OCI-LY1 (cell line): Measurements from ENCODE around the gene SSPN.

ENCODE experiments used
- H2AFZ ChIP-seq: fragments of 200-600 bp; sonication (generic), shearing (Covaris generic); 2 replicates; pipeline ENCODE4 v1.6.0; 2014; ENCODE audit warnings: antibody characterized with exemption, mild to moderate bottlenecking, low read length
- H3F3A ChIP-seq: fragments of 200-600 bp; sonication (generic), shearing (Covaris generic); 2 replicates; pipeline ENCODE4 v1.6.0; 2014; ENCODE audit warnings: mild to moderate bottlenecking, antibody characterized with exemption, low read length, moderate library complexity; ENCODE audit not compliant: insufficient read depth
- H3K27ac ChIP-seq: fragments of 200-600 bp; sonication (generic); 2 replicates; pipeline ENCODE4 v1.5.1; 2014; ENCODE audit warnings: low read length, mixed run types, mild to moderate bottlenecking, low read depth; ENCODE audit not compliant: poor library complexity, severe bottlenecking
- H3K27me3 ChIP-seq: fragments of 200-600 bp; sonication (generic); 2 replicates; pipeline ENCODE4 v1.6.0; 2014; ENCODE audit warnings: antibody characterized with exemption, mild to moderate bottlenecking, low read length, moderate library complexity; ENCODE audit not compliant: insufficient read depth
- H3K36me3 ChIP-seq: fragments of 200-600 bp; sonication (generic); 2 replicates; pipeline ENCODE4 v1.6.1; 2014; ENCODE audit warnings: mild to moderate bottlenecking, antibody characterized with exemption, low read length, moderate library complexity, mixed read lengths; ENCODE audit not compliant: insufficient read depth
- H3K4me1 ChIP-seq: fragments of 200-600 bp; sonication (generic); 2 replicates; pipeline ENCODE4 v1.5.1; 2014; ENCODE audit warnings: mild to moderate bottlenecking, low read length, moderate library complexity; ENCODE audit not compliant: insufficient read depth, severe bottlenecking
- H3K4me2 ChIP-seq: fragments of 200-600 bp; sonication (generic), shearing (Covaris generic); 2 replicates; pipeline ENCODE4 v1.6.1; 2014; ENCODE audit warnings: low read length
- H3K4me3 ChIP-seq: fragments of 200-600 bp; sonication (generic); 2 replicates; pipeline ENCODE4 v1.5.1; 2014; ENCODE audit warnings: low read length, low read depth, mild to moderate bottlenecking, mixed read lengths; ENCODE audit not compliant: poor library complexity, severe bottlenecking
- H3K79me2 ChIP-seq: fragments of 200-600 bp; shearing (Covaris generic); 2 replicates; pipeline ENCODE4 v1.6.1; 2016; ENCODE audit warnings: mixed run types, low read length, mixed read lengths; ENCODE audit not compliant: insufficient read depth
- H3K9ac ChIP-seq: fragments of 200-600 bp; sonication (generic), shearing (Covaris generic); 2 replicates; pipeline ENCODE4 v1.6.1; 2014; ENCODE audit warnings: mild to moderate bottlenecking, low read length, mixed read lengths
- H3K9me2 ChIP-seq: fragments of 200-600 bp; sonication (generic), shearing (Covaris generic); 2 replicates; pipeline ENCODE4 v1.6.1; 2014; ENCODE audit warnings: low read depth, mild to moderate bottlenecking, low read length, mixed read lengths
- H3K9me3 ChIP-seq: fragments of 200-600 bp; shearing (Covaris generic); 2 replicates; pipeline ENCODE4 v1.6.1; 2014; ENCODE audit warnings: low read length, mixed read lengths
- H4K20me1 ChIP-seq: fragments of 200-600 bp; sonication (generic), shearing (Covaris generic); 2 replicates; pipeline ENCODE4 v1.6.0; 2016; ENCODE audit warnings: mild to moderate bottlenecking, low read length; ENCODE audit not compliant: insufficient read depth
- CTCF ChIP-seq: fragments of 200-600 bp; sonication (generic), shearing (Covaris generic); IDR thresholded peaks from 2 replicates; pipeline ENCODE4 v1.5.1; 2017; ENCODE audit warnings: mild to moderate bottlenecking, antibody characterized with exemption, low read length, moderate library complexity, mixed read lengths
- EZH2 ChIP-seq: fragments of 200-600 bp; sonication (generic), shearing (Covaris generic); IDR thresholded peaks from 2 replicates; pipeline ENCODE4 v1.8.0; 2017; ENCODE audit warnings: borderline replicate concordance, mixed run types, mild to moderate bottlenecking, antibody characterized with exemption, low read length, moderate library complexity, mixed read lengths

SSPN gene

GRCh38 chr12:26219736-26220135 is 24.4 kb downstream of the SSPN start:
- H2AFZ ChIP-seq = no peak overlapping the region
- no peaks in the 10 kb centered on the region for H3K9me3 ChIP-seq
- no peaks in the 10 kb centered on the region for H3K9me2 ChIP-seq
- H3K4me1 ChIP-seq = no peaks in the 10 kb centered on the region
- TF ChIP-seq CTCF (no peak), EZH2 (no peak)
- no peaks in the 10 kb centered on the region for H4K20me1 ChIP-seq
- no peak overlapping the region for H3K9ac ChIP-seq
- H3K79me2 ChIP-seq = no peaks in the 10 kb centered on the region
- no peak overlapping the region for H3K4me3 ChIP-seq
- no peak overlapping the region for H3K4me2 ChIP-seq
- no peaks in the 10 kb centered on the region for H3F3A ChIP-seq
- H3K27me3 ChIP-seq = no peaks in the 10 kb centered on the region
- H3K27ac ChIP-seq = no peak overlapping the region
- no peaks in the 10 kb centered on the region for H3K36me3 ChIP-seq

- Histone ChIP-seq H3K4me1 (no peaks in the 10 kb centered on the region), H3K79me2 (no peaks in the 10 kb centered on the region), H3K27me3 (no peaks in the 10 kb centered on the region), H3K4me3 (no peak overlapping the region), H2AFZ (no peak overlapping the region), H4K20me1 (no peaks in the 10 kb centered on the region), H3K36me3 (no peaks in the 10 kb centered on the region), H3K9ac (no peak overlapping the region), H3F3A (no peaks in the 10 kb centered on the region), H3K9me3 (no peaks in the 10 kb centered on the region), H3K27ac (no peak overlapping the region), H3K9me2 (no peaks in the 10 kb centered on the region), H3K4me2 (no peak overlapping the region)
- TF ChIP-seq EZH2 (no peak), CTCF (no peak)
Observed at GRCh38 chr12:26224657-26225056, 29.3 kb downstream of the SSPN start.

GRCh38 chr12:26226122-26226521 is 30.7 kb downstream of the SSPN start:
- Histone ChIP-seq H3K4me2 (no peak overlapping the region), H3K4me3 (no peak overlapping the region)

More at GRCh38 chr12:26226122-26226521, 30.7 kb downstream of the SSPN start:
- no peaks in the 10 kb centered on the region for H3K9me2 ChIP-seq
- H3K9me3 ChIP-seq = no peaks in the 10 kb centered on the region
- H4K20me1 ChIP-seq = no peaks in the 10 kb centered on the region
- no peaks in the 10 kb centered on the region for H3K36me3 ChIP-seq
- no peaks in the 10 kb centered on the region for H3K4me1 ChIP-seq
- H3F3A ChIP-seq = no peaks in the 10 kb centered on the region
- TF ChIP-seq EZH2 (no peak), CTCF (no peak)
- H2AFZ ChIP-seq = no peak overlapping the region
- H3K79me2 ChIP-seq = no peaks in the 10 kb centered on the region
- H3K27me3 ChIP-seq = no peaks in the 10 kb centered on the region
- no peak overlapping the region for H3K9ac ChIP-seq
- no peak overlapping the region for H3K27ac ChIP-seq
